ENCODE measurements around the gene COL4A6. TPM values are rescaled to one million over a fixed set of nuclear protein-coding genes. Genes with fewer than 3 reads are reported as not detected.

COL4A6 gene
- total RNA-seq, 1 experiment from 2014 or later = 2.4 TPM

GRCh38 chrX:108156934-108157466 is 281.2 kb downstream of the COL4A6 start:
- H3K27ac ChIP-seq (ENCODE audit: low read depth, low read length) = no peak overlapping the region
- DNase-seq (ENCODE audit: low read depth, low spot score) = no peak
- H3K27me3 ChIP-seq (ENCODE audit: insufficient read depth, low read length) = no peaks in the 10 kb centered on the region
- RAD21 ChIA-PET (ENCODE audit: low non-redundant PET in 1 of 2, low total read pairs in 2 of 2, uncharacterized antibody in 2 of 2, unreplicated experiment in 2 of 2) = no interaction called here
- H3K9me2 ChIP-seq (ENCODE audit: insufficient read depth) = no peaks in the 10 kb centered on the region
- intact Hi-C loops (cut with micrococcal nuclease) = no loop called here
- BruUV-seq (replicated peaks) = no TSS peak
- no peaks in the 10 kb centered on the region for H3K36me3 ChIP-seq (ENCODE audit: control insufficient read depth in 1 of 2, insufficient read depth in 2 of 2, low read length in 2 of 2)
- no peak overlapping the region for H3K4me2 ChIP-seq (ENCODE audit: low read length)
- H2AFZ ChIP-seq (ENCODE audit: low read depth, low read length, poor library complexity, severe bottlenecking) = no peak overlapping the region
- CTCF ChIA-PET = no interaction called here
- peaks cover 2 to 8% of the 10 kb centered on the region in 2 experiments; a peak in 1 of 4 replicates for H3K4me1 ChIP-seq (ENCODE audit: control insufficient read depth in 1 of 2, insufficient read depth in 2 of 2, low read length in 2 of 2)
- H3K79me2 ChIP-seq (ENCODE audit: insufficient read depth, low read length) = no peaks in the 10 kb centered on the region
- H3K9ac ChIP-seq (ENCODE audit: low read length) = no peak overlapping the region
- H4K20me1 ChIP-seq (ENCODE audit: insufficient read depth) = no peaks in the 10 kb centered on the region
- no peak for ATAC-seq
- TF ChIP-seq CBX3 (IDR thresholded peaks at IDR 0.05; ENCODE audit: low read depth) = no peak
- no peak for TF ChIP-seq SP1 (IDR thresholded peaks at IDR 0.05; ENCODE audit: low read depth)
- no peak for TF ChIP-seq RAD21 (IDR thresholded peaks at IDR 0.05; ENCODE audit: low read depth)
- no peak for TF ChIP-seq ATF3 (IDR thresholded peaks at IDR 0.05)
- TF ChIP-seq MAX (IDR thresholded peaks at IDR 0.05) = no peak
- no peak for TF ChIP-seq CTCF (IDR thresholded peaks at IDR 0.05 in 2 of 3, conservative IDR thresholded peaks at IDR 0.05 in 1 of 3; ENCODE audit: borderline replicate concordance in 1 of 3, insufficient read depth in 1 of 3, low read depth in 2 of 3, low read length in 2 of 3)
- no peak for TF ChIP-seq TCF7L2 (IDR thresholded peaks at IDR 0.05; ENCODE audit: borderline replicate concordance, extremely low read depth, insufficient read depth, insufficient read length)
- TF ChIP-seq POLR2AphosphoS5 (IDR thresholded peaks at IDR 0.05; ENCODE audit: low read depth, low read length) = no peak
- no peak for TF ChIP-seq ELF1 (IDR thresholded peaks at IDR 0.05; ENCODE audit: borderline replicate concordance, low read depth)
- TF ChIP-seq POLR2A (IDR thresholded peaks at IDR 0.05; ENCODE audit: borderline replicate concordance, extremely low read depth, insufficient read depth, insufficient read length) = no peak
- TF ChIP-seq REST (IDR thresholded peaks at IDR 0.05; ENCODE audit: low read depth) = no peak
- TF ChIP-seq EGR1 (IDR thresholded peaks at IDR 0.05; ENCODE audit: low read depth) = no peak
- TF ChIP-seq CEBPB (IDR thresholded peaks at IDR 0.05; ENCODE audit: low read depth) = no peak
- no peak for TF ChIP-seq ZBTB33 (IDR thresholded peaks at IDR 0.05; ENCODE audit: extremely low read depth, insufficient replicate concordance, low read length)
- no peak for TF ChIP-seq SIN3A (IDR thresholded peaks at IDR 0.05; ENCODE audit: low read depth)
- no peaks in the 10 kb centered on the region for H3K9me3 ChIP-seq (ENCODE audit: control insufficient read depth in 1 of 2, insufficient read depth in 1 of 2, low read depth in 1 of 2, low read length in 2 of 2)
- POLR2A ChIA-PET = no interaction called here
- no peak overlapping the region for H3K4me3 ChIP-seq (replicated peaks in 1 of 2; ENCODE audit: low read depth in 1 of 2, low read length in 2 of 2)
